Activated T-helper 1 cell treated with anti-CD3 and anti-CD28 coated beads, Interleukin-12 subunit alpha, Interleukin-12 subunit beta, Interleukin-2, Interleukin-4 antibody, amounts not matched to agents 30 ng/mL and 10 ng/mL and 1 ng/mL, durations not matched to agents 14 hours and 24 hours and 36 hours (primary cell): ENCODE results near the gene STK32A. TPM values are rescaled to one million over a fixed set of nuclear protein-coding genes. Genes with fewer than 3 reads are reported as not detected.

Source experiments
- DNase-seq: peaks from one replicate; pipeline ENCODE4 v3.0.0; 2021; ENCODE audit warnings: low spot score
- H3K27ac Mint-ChIP-seq: one replicate; pipeline ENCODE4 v1.8.0; 2021; ENCODE audit warnings: mild to moderate bottlenecking, mixed read lengths
- H3K27me3 Mint-ChIP-seq: one replicate; pipeline ENCODE4 v1.8.0; 2022; ENCODE audit warnings: mild to moderate bottlenecking, moderate library complexity, mixed read lengths; ENCODE audit not compliant: insufficient read depth
- H3K36me3 Mint-ChIP-seq: one replicate; pipeline ENCODE4 v1.8.0; 2021; ENCODE audit warnings: low read depth, mixed read lengths
- H3K4me1 Mint-ChIP-seq: one replicate; pipeline ENCODE4 v1.8.0; 2021; ENCODE audit warnings: low read depth, mixed read lengths
- H3K4me3 Mint-ChIP-seq: one replicate; pipeline ENCODE4 v1.8.0; 2021; ENCODE audit warnings: mild to moderate bottlenecking, moderate library complexity, mixed read lengths
- H3K9me3 Mint-ChIP-seq: one replicate; pipeline ENCODE4 v1.8.0; 2021; ENCODE audit warnings: mixed read lengths
- intact Hi-C: fragments of 100-400 bp; cut with micrococcal nuclease; formaldehyde crosslinking; loops from one replicate; pipeline ENCODE4 v1.15.1; 2024
- total RNA-seq: library from RNA; stranded (reverse); gene quantifications from 2 replicates; pipeline ENCODE4 v1.2.3, GENCODE V29; 2022

Gene STK32A
- total RNA-seq, 1 donor from 2014 or later, result not detected

DNA sequence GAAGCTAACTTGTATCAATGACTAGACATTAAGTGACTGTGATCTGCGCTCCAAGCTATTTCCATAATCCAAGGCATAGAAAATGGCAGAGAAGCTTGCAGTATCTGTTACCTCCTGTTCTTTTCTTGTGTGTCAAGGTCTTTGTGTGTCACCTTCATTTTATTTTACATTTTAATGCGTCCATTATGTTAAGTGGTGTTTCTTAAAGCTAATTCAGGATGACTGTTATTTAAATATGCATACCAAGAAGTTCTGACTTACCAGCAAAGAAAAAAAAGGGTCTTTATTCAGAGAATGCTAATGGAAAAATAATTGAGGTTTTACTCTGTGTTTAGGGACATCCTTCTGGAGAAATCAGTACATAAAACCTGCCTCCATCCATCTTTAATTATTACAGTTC is 52.3 kb downstream of the STK32A start:
- H3K9me3 Mint-ChIP-seq, result peaks cover 5% of the 10 kb centered on the region
- H3K27ac Mint-ChIP-seq, result no peak overlapping the region
- H3K4me3 Mint-ChIP-seq, result no peak overlapping the region
- intact Hi-C loops, result no loop called here
- no peak for DNase-seq
- no peaks in the 10 kb centered on the region for H3K4me1 Mint-ChIP-seq
- no peaks in the 10 kb centered on the region for H3K36me3 Mint-ChIP-seq
- peaks cover 2% of the 10 kb centered on the region for H3K27me3 Mint-ChIP-seq

DNA sequence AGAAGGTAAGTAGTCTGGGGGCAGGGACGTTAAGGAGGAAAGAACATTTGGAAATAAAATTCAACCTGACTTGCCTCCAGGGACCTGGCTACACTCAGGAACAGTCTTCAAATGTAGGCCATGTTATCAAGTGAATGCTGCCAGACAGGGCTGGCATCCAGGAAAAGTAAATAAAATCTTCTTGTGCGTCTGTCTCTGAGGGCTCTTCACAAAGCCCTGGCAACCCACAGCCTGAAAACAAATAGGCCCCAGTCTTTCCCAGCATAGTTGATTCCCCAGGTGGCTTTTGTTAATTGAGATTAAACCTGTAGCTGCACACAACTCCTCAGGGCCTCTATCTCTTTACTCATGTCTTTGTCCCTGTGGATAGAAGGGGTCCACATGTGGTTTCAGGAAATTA is 55.4 kb downstream of the STK32A start:
- Mint-ChIP-seq H3K9me3 (no peaks in the 10 kb centered on the region), H3K36me3 (no peaks in the 10 kb centered on the region), H3K27me3 (peaks cover 2% of the 10 kb centered on the region), H3K27ac (no peak overlapping the region), H3K4me1 (no peaks in the 10 kb centered on the region), H3K4me3 (no peak overlapping the region)
- DNase-seq, result no peak
- intact Hi-C loops, result no loop called here

DNA sequence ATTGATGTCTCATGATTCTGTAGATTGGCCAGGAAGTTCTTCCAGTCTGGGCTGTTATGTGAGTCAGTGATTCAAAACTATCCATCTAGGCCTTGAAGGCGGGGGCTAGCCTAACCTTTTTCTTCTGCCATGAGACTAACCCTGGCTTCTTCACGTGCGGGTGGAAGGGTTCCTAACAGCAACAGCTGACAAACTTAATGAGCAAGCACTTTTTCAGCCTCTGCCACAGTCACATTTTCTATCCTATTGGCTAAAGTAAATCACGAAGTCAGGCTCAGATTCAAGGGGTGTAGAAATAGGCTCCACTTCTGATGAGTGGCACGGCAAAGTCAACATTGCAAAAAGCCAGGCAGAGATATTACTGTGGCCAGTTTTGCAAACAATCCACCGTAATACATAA is 68.4 kb downstream of the STK32A start:
- no peak overlapping the region for H3K4me3 Mint-ChIP-seq
- H3K9me3 Mint-ChIP-seq, result no peaks in the 10 kb centered on the region
- intact Hi-C loops, result no loop called here
- no peaks in the 10 kb centered on the region for H3K27me3 Mint-ChIP-seq
- DNase-seq, result no peak
- no peaks in the 10 kb centered on the region for H3K36me3 Mint-ChIP-seq
- no peaks in the 10 kb centered on the region for H3K4me1 Mint-ChIP-seq
- no peak overlapping the region for H3K27ac Mint-ChIP-seq

DNA sequence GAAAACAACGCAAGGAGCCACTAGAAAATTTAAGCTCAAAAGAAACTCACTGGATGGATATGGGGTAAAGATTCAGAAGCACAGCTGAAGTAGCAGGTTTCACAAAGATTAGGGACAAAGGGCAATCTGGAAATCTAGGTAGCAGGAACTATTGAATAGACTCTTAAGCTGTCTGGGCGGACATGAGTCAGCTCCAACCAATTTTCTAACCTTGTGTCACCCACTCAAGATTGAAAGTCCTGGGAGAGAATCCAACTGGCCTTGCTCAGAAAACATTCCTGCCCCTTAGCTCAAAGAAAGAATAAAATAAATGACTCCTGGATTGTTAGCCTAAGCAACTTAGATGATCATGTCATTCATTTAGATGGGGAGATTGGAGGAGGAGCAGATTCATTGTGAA is 69.2 kb downstream of the STK32A start:
- Mint-ChIP-seq H3K27ac (no peak overlapping the region), H3K36me3 (no peaks in the 10 kb centered on the region), H3K27me3 (no peaks in the 10 kb centered on the region), H3K9me3 (no peaks in the 10 kb centered on the region), H3K4me1 (no peaks in the 10 kb centered on the region), H3K4me3 (no peak overlapping the region)
- intact Hi-C loops, result no loop called here
- DNase-seq, result no peak

DNA sequence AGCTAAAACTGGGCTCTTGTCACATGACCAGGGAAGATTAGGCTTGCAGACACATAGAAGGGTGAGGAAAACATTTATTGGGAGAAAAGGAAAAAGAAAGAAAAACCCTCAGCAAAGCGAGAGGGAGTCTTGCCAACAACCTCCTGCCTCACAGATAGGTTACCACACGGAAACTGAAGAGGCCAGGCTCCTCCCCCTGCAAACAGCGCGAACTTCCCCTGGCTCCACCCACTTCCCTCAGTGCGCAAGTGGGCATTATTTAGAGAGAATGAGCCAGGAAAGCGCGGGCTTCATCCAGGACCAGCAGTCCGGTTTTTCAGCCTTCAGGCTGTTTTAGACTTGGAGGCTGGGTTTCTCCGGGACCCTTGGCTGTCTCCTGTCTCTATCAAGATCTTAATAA is 70.3 kb downstream of the STK32A start:
- Mint-ChIP-seq H3K9me3 (no peaks in the 10 kb centered on the region), H3K36me3 (no peaks in the 10 kb centered on the region), H3K27ac (no peak overlapping the region), H3K4me3 (no peak overlapping the region), H3K27me3 (no peaks in the 10 kb centered on the region), H3K4me1 (no peaks in the 10 kb centered on the region)
- intact Hi-C loops, result no loop called here
- DNase-seq, result no peak

DNA sequence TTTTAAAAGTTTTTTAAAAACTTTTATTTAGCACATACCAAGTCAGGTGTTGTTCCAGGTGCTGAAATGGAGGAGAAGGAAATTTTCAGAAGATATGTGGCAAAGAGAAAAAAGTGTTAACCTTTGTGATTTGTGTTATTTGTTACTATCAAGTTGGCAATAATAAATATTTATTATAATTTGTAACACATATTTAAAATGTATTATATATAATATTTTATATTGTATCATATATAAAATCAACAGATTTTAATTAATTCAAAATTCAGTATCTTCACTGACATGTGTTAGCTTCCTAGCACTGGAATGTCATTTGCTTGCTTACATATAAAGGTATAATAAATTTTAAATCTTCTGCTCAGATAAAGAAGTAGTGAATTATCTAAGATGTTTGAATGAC is 71.5 kb downstream of the STK32A start:
- Mint-ChIP-seq H3K27me3 (no peaks in the 10 kb centered on the region), H3K36me3 (no peaks in the 10 kb centered on the region), H3K4me3 (no peak overlapping the region), H3K9me3 (no peaks in the 10 kb centered on the region), H3K27ac (no peak overlapping the region), H3K4me1 (no peaks in the 10 kb centered on the region)
- DNase-seq, result no peak
- intact Hi-C loops, result no loop called here

DNA sequence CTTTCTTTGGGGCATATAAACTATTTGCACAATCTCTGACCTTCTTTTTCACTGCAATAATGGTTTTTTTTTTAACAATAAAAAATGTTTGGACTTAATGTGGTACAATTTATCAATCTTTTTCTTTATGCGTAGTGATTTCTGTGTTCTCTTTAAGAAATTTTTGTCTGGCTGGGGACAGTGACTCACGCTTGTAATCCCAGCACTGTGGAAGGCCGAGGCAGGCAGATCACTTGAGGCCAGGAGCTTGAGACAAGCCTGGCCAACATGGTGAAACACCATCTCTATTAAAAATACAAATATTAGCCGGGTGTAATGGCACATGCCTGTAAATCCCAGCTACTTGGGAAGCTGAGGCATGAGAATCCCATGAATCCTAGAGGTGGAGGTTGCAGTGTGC is 72.3 kb downstream of the STK32A start:
- no peaks in the 10 kb centered on the region for H3K9me3 Mint-ChIP-seq
- no peaks in the 10 kb centered on the region for H3K36me3 Mint-ChIP-seq
- no peaks in the 10 kb centered on the region for H3K27me3 Mint-ChIP-seq
- H3K27ac Mint-ChIP-seq, result no peak overlapping the region
- H3K4me3 Mint-ChIP-seq, result no peak overlapping the region
- intact Hi-C loops, result no loop called here
- no peak for DNase-seq
- no peaks in the 10 kb centered on the region for H3K4me1 Mint-ChIP-seq

DNA sequence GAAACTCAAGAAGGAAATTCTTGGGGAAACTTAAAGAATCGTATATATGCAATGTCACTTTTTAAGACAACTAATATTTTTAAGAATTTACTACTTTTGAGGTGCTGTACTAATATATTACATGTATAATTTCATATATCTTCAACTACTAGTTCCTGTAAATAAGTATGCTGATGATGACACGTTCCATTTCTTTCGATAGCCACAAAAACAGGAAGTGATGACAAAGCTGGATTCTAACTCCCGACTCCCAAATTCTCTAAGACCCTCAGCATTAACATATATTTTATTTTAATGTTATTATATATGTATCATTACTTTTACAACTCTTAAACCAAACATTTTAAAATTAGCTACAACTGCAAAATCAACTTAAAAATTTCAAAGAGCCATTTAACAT is 74.8 kb downstream of the STK32A start:
- intact Hi-C loops, result no loop called here
- H3K36me3 Mint-ChIP-seq, result no peaks in the 10 kb centered on the region
- H3K27ac Mint-ChIP-seq, result no peak overlapping the region
- H3K4me3 Mint-ChIP-seq, result no peak overlapping the region
- H3K27me3 Mint-ChIP-seq, result no peaks in the 10 kb centered on the region
- no peaks in the 10 kb centered on the region for H3K4me1 Mint-ChIP-seq
- no peaks in the 10 kb centered on the region for H3K9me3 Mint-ChIP-seq
- DNase-seq, result no peak

DNA sequence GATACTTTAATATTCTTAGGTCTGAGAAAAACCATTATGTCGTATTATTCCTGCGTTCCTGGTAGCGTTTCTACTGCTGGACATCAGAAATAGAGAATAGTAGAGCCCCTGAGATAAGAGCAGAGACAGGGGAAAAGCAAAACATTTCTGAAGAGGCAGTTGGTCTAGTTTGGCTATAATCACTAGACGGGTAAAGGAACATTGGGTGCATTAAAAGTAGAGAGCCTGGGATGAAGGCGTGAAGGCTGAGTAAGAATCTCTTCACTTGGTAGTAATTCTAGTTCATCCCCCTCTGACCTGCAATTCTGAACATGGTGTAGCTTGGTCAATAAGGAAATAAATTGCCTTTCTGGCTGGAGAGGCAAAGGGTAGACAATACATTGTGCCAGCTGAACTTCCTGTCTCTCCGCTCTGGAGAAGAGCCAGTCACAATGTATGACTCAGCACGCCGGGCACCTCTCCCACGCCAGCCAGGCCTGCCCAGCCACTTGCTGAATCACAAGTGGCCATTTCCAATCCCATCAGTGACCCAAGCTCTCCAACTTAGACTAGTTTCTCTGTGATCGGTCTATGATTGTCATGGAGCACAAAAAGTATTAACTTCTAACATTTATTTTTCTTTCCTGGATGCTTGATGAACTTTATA is 75.4 kb downstream of the STK32A start:
- Mint-ChIP-seq H3K4me1 (no peaks in the 10 kb centered on the region), H3K9me3 (no peaks in the 10 kb centered on the region)

DNA sequence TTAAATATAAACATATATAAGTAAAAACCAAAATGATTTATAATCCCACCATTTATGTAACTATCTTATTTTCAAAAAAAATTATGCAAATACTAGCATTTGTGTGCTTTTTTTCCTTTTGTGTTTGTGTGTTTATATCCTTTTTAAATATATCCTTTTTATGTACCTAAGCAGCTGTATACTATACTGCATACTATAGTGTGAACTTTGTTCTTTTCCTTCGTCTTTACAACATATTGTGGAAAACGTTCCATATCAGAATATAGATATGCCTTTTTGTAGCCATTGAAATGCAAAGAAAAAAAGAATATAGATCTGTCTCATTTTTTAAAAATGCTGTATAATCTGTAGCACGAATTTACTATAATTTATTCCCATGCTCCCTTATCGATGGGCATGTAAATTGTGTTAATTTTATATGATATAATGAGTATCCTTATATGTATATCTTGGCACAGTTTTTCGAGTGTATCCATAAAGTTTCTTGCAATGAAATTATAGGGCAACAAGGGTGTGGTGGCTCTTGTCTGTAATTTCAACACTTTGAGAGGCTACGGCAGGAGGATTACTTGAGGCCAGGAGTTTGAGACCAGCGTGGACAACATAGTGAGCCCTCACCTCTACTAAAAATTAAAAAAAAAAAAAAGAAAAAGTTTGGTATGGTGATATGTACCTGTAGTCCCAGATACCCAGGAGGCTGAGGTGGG is 83.3 kb downstream of the STK32A start:
- intact Hi-C loops, result no loop called here
- Mint-ChIP-seq H3K4me3 (no peak overlapping the region), H3K9me3 (no peaks in the 10 kb centered on the region), H3K27me3 (no peaks in the 10 kb centered on the region), H3K36me3 (no peaks in the 10 kb centered on the region), H3K27ac (no peak overlapping the region), H3K4me1 (no peaks in the 10 kb centered on the region)
- no peak for DNase-seq

More for the DNA sequence above, 75.4 kb downstream of the STK32A start:
- DNase-seq, result no peak
- no peaks in the 10 kb centered on the region for H3K36me3 Mint-ChIP-seq
- intact Hi-C loops, result no loop called here
- no peaks in the 10 kb centered on the region for H3K27me3 Mint-ChIP-seq
- H3K4me3 Mint-ChIP-seq, result no peak overlapping the region
- H3K27ac Mint-ChIP-seq, result no peak overlapping the region

DNA sequence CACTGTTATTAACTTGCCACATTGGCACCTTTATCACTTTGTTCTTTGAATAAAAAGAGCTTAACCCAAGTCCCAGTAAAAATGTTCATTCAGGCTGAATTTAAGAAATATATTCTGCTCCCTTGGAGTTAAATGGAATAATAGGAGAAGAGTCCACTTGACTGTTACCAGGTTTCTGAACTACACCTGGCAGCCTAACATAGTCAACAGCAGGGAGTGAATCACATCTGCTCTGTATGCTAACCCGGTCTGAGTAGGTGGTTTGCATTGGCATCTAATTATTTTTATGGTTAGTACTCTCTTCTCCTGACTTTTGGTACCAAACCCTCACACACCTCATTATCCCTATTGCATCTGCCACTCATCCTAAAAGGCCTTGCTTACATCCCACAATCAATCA is 86.7 kb downstream of the STK32A start:
- Mint-ChIP-seq H3K9me3 (no peaks in the 10 kb centered on the region), H3K4me3 (no peak overlapping the region), H3K36me3 (no peaks in the 10 kb centered on the region), H3K27me3 (no peaks in the 10 kb centered on the region), H3K27ac (no peak overlapping the region), H3K4me1 (no peaks in the 10 kb centered on the region)
- intact Hi-C loops, result no loop called here
- no peak for DNase-seq

DNA sequence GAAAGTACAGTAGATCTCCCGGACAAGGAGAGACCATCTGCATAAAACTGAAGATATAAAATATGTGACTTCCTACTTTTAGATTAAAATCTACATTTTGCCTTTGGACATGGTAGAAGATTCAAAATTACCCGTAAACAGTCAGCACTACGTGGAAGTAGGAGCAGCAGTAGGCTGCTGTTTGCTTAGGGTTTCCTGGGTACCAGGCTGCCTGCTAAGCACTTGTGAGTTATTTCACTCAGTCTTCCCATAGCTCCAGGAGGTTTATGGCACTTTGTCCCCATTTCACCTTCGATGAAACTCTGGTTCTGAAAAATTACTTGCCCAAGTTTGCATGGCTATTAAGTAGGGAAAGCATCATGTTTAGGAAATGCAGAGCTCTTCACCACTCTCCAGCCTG is 92.6 kb downstream of the STK32A start:
- intact Hi-C loops, result no loop called here
- H3K4me1 Mint-ChIP-seq, result no peaks in the 10 kb centered on the region

DNA sequence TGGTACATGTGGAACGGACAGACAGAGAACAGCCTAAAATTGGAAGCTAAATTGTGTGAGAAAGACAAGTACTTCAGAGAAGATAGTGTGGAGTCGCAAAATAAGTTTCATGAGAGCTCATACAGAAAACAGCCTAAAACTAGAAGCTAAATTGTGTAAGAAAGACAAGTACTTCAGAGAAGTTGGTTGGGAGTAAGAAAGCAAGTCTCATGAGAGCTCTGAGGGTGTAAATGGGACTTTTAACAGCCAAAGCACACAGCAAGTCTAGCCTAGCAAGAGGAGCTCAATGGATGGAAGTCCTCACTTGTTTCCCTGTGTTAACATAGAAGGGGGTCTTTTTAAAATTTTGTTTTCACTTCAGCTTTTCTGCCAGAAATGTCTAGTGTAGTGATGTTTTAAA is 93.1 kb downstream of the STK32A start:
- Mint-ChIP-seq H3K9me3 (no peaks in the 10 kb centered on the region), H3K27ac (no peak overlapping the region), H3K4me3 (no peak overlapping the region), H3K36me3 (no peaks in the 10 kb centered on the region), H3K4me1 (no peaks in the 10 kb centered on the region), H3K27me3 (no peaks in the 10 kb centered on the region)
- intact Hi-C loops, result no loop called here
- DNase-seq, result no peak

More for the DNA sequence above, 92.6 kb downstream of the STK32A start:
- no peaks in the 10 kb centered on the region for H3K27me3 Mint-ChIP-seq
- H3K4me3 Mint-ChIP-seq, result no peak overlapping the region
- H3K9me3 Mint-ChIP-seq, result no peaks in the 10 kb centered on the region
- no peak overlapping the region for H3K27ac Mint-ChIP-seq
- no peak for DNase-seq
- H3K36me3 Mint-ChIP-seq, result no peaks in the 10 kb centered on the region

DNA sequence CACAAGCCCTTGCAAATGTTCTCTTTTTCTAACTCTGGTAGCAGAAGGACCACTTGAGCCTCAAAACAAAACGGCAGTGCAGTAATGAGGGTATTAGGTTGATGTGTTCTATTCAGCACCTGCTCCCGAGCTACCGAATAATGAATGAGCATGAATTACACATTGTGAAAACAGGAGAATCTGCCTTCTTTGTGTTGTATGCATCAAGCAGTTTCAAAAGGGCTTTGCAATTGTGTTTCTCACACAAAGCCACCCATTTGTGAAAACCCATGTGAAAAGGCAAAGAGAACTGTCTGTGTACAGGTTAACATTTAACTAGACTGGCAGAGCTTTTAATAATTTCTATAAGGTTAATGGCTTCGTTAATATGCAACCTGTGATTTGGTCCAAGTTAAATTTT is 97.8 kb downstream of the STK32A start:
- Mint-ChIP-seq H3K36me3 (no peaks in the 10 kb centered on the region), H3K4me1 (no peaks in the 10 kb centered on the region), H3K4me3 (no peak overlapping the region), H3K9me3 (no peaks in the 10 kb centered on the region), H3K27ac (no peak overlapping the region), H3K27me3 (no peaks in the 10 kb centered on the region)
- no peak for DNase-seq
- intact Hi-C loops, result no loop called here
